Occipital lobe (tissue), 2 donors: ENCODE data around the gene WNT9A. TPM values are rescaled to one million over a fixed set of nuclear protein-coding genes. Genes with fewer than 3 reads are reported as not detected.

Experiments used
- DNase-seq: peaks from one replicate; lab custom pipeline; 2025; lab: John Stamatoyannopoulos, UW
- total RNA-seq: library from RNA; depleted of rRNA; stranded (reverse); fragments of >200 nt; gene quantifications from one replicate; pipeline ENCODE4 v1.2.3, GENCODE V29; 2014

The WNT9A gene
- total RNA-seq, 1 donor from 2014 or later, result 1.9 TPM

DNA sequence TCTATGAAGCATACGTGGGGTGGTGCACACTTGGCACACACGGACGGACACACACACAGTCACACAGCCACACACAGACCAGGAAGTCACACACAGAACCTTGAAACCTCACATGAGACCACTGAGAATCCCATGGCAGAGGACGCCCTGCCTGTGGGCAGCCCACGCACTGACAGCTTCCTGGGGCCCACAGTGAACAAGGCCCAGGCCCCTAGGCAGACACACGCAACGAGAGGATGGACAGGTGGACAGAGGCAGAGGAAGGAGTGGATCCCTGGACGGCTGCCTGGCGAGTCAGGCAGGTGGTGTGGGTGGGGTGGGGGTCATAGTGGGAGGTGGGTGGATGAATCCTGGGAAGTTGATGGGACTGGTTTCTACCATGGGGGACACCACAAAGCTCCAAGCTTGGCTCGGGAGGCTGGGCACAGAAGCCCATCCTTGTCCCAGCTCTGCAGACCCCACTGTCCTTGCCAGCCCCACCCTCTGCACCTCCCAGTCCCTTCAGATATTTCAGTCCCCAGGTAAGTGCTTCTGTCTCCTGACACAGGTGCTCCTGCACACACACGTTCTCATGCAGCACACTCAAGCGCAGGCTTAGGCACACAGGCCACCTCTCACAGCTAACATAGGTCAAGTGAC, 49.1 kb downstream of the WNT9A start:
- DNase-seq, result no peak

DNA sequence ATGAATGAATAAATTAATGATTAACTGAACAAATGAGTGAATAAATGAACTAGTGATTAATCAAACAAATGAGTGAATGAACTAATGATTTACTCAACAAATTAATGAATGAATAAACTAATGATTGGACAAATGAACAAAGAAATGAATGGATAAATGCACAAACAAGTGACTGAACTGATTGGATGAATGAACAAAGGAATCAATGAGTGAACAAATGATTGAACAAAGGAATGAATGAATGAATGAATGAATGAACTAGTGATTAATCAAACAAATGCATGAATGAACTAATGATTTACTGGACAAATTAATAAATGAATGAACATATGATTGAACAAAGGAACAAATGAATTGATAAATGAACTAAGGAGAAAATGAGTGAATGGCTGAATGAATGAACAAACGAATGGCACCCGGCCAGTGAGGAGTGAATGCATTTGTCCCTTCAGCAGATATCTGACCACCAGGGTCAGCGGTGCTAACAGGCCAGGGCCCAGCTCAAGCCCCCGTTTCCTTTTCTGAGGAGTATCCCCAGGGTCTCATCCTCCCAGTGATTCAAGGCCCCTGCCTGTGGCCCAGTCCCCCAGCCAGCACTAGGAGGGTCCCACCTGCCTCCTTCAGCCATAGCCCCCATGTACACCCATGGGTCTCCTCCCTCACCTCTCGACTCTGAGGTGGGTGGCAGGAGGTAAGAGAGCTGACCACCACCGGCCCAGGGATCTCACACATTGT, 49.9 kb downstream of the WNT9A start:
- no peak for DNase-seq

DNA sequence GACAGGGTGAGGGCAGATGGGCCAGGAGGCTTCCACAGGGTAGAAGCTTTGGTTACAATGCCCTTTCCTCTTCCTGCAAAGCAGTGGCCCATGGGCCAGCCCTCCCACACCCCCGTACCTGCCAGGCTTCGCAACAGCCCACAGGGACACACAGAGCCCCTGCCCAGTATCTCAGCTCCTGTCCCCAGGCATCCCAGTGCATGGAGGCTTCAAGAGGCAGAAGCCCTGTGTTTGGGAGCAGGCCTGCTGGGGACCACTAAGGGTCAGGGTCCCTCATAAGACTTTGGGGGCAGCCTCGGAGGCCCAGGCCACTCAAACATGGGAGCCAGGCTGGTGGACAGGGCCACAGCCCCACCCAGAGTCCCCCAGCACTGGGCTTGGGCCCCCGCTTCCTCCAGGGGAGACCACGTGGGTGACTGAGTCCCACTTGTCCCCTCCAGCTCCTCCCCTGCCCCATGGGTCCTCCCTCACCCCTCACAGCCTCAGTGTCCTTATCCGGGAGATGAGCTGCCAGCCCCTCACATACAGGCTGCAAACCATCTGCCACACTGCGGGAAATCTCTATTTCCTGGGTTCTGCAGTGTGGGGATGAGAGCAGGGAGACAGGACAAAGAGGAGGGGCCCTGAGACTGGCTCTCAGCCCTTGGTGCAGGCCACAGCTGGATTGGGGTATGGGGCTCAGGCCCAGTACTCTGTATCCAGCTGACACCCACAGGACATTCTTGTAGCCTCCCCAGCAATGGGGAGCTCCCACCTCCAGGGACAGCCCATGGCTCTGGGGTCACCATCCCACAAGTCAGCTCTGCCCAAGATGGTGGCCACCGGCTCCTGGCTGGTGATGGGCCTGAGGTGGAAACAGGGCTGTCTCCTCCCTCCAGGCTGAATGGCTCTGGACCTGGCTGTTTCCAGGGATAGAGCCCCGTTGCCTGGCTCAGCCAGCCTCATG, 50.7 kb downstream of the WNT9A start:
- DNase-seq, result no peak

DNA sequence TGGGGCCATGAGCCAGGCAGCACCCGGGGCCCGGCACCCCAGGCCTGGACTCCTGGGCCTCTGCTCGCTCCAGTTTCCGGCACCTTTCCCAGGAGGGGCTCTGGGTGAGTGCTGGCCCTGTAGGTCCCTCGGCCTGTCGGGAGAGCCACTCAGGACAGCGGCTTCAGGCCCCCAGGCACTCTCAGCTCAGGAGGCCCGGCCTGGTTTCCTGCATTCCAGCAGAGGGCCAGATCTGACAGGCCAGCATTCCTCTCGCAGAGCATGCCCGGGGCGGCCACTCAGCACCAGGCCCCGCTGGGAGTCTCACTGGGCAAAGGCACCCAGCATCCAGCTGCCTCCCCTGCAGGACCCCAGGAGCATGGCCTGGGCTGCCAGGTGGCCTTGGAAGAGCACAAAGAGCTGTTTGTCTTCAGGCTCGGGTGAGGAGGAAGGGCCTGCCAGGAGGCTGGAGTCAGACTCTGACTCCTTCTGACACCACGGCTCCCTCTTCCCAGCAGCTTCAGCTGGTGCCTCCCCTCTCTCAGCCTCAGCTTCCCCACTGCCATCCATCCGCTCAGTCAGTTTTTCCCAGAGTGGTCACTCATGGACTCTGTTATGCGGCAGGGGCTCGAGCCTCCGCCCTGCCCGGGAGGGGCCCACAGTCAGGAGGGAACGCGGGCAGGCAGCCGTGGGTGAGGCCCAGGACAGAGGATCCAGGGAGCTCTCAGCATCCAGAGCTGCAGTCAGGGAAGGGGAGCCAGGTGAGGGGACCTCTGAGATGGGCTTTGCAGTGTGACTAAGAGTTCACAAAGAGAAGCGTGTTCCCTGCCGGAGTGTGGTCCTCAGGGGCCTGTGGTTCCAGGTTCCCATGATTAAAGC, 51.7 kb downstream of the WNT9A start:
- peak; percentile 37 for DNase-seq

DNA sequence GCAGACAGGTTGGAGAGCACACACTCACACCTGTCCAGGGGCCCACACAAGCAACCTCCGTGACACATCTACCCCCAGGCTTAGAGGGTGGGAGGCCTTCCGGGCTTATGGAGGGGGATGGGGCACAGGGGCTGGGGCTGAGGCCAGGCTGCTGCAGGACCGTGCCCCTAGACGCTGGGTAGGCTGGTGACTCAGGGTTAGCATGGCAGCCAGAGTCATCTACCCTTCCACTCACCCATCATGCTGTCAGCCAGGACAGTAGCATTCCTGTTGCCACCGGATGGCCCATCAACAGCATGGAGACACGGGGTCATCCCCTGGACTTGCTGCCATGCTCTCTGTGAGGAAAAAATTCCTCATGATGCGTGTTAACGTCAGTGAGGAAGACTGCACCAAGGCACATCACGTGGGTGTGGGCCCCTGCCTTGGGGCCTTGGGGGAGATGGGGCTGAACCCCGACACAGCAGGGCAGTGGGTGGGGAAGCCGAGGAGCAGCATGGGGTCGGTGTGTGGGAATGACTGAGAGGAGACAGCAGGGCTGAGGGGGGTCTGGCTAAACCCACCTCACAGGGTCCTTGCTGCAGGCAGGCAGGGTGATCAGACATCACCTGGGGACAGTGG, 52.8 kb downstream of the WNT9A start:
- DNase-seq, result no peak

DNA sequence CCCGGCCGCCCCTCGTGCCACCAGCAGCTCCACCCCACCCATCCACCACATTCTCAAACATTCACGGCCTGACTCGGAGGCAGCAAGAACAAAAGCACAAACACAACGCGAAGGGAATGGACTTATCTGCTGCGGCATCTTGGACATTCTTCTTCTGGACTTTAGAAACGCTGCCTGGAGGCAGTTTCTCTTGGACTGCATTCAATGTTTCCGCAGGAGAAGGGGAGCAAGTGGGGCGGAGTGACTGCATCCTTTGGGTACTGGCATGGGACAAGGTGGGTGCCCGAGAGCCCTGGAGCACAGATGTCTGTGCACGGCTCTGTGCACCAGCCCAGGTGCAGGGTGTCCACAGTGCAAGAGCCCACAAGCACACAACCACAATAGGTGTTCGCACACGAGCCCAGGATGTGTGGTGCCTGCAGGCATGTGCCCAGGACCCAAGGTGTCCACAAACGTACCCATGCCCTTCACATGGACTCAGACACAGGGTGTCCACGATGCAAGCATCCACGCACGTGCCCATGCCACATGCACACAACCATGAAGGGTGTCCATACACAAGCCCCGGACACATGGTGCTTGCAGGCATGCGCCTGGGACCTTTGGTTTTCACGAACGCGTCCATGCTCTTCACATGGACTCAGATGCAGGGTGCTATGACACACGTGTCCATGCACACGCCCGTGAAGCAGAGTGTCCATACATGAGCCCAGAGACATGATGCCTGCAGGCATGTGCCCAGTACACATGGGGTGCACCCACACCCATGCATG, 53.6 kb downstream of the WNT9A start:
- DNase-seq, result no peak

DNA sequence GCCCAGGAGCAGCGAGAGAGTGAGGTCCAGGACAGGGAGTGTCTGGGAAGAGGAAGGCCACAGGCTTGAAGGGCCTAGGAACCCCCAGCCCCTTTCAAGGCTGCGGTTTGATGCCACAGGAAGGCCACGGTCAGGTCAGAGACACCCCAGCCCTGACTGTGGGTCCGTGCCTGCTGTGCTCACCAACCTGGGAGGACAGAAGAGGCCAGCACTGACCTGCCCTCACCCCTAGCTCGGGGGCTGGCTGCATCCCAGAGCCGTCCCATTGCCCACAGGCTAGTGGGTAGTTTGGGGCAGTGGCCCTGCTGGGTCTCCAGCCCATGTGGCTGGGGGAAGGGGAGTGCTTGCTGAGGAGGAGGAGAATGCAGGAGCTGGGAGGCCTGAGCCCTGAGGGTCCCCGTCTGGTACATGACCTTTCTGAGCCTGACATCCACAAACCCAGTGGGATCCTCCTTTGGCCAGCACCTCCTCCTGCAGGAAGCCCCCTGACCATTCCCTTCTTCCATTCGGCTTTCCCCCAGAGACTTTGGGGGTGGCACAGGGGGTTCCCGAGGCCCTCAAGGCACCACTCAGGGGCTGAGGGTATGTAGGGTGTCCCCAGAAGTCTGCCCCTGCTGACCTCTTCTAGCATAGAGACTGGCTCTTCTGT, 54.3 kb downstream of the WNT9A start:
- DNase-seq, result no peak

DNA sequence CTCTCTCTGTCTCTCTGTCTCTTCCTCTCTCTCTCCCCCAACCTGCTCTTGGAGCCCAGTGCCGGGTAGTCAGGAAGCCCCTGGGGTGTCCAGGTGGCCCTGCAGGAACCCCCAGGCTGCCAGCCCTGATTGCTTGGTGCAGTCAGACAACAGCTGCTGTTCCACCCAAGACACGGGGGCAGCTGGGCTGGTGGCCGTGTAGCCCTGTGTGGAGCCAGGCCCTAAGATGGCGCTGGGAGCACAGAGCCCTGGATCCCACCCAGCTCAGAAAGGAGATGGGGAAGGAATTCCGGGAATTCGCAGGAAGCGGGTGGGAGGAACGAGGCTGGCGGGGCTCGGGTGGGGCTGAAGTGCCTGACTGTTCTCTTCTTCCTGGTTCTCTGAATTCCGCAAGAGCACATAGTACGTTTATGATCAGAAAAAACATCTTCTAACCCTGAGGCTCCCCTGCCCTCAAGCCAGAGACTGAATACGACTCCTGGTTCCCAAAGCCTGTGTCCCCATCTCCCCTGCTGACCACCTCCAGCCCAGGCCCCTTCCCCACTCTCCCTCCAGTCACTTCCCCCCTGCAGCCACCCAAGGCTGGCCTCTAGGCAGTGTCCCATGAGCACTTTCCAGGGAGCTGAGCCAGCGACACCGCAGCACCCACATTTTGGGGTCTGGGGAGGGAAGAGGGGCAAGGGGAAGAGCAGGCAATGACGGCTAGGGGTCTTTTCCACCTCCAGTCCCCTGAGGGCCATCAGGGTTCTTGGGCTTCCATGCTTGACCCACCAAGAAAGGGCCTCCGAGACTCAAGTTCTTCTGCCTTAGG, 55.0 kb downstream of the WNT9A start:
- no peak for DNase-seq

DNA sequence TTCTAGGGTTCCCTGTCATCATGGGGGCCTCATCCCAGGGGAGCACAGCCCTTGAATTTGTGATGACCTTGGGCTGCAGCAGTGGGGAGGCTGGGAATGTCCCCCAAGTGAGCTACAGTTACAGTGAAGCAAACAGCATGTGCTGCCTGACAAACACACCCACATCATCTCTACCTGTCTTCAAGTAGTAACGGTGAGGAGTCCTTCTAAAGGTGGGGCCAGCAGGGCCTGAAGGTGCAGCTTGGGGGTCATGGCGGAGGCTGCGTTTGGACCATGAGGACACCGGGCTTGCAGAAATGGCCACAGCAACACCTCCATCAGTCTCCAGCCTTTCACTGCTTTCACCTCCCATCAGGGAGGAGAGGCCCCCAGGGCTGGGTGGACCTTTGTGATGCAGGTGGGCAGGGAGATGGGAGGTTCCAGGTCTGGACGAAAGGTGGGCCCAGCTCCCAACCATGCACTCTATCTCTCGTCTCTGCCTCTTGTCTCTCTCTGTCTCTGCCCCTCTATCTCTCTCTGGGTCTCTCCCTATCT, 55.7 kb downstream of the WNT9A start:
- DNase-seq, result no peak

DNA sequence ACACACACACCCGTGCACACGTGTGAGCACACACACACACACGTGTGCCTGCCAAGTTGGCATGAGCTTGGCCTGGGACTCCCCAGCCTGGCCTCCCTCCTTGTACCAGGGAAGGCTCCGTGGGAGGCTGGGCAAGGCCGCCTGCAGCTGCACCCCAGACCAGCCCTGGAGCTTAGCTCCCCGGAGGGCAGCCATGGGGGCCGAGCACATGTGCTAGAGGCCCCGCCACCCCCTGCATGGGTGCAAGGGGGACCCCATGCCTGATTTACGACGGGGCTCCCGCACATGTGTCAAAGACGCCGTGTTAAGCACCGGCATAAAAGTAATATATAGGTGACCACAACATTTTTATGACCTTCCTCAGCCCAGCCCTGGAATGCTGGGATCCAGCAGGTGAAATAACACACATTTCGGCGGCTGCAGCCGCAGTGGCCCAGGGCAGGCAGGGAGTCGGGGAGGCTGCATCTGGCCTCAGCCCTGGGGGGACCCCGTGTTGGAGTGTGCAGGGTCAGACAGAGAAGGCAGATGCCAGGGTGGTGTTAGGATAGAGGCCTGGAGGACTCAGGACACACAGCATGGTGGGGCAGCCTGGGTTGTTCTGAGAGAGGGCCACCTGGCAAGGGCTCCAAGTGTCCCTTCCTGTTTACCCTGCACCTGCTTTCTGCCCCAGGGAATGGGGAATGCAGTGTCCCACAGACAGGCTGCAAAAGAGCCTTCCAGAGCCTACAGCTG, 56.3 kb downstream of the WNT9A start:
- DNase-seq, result no peak

DNA sequence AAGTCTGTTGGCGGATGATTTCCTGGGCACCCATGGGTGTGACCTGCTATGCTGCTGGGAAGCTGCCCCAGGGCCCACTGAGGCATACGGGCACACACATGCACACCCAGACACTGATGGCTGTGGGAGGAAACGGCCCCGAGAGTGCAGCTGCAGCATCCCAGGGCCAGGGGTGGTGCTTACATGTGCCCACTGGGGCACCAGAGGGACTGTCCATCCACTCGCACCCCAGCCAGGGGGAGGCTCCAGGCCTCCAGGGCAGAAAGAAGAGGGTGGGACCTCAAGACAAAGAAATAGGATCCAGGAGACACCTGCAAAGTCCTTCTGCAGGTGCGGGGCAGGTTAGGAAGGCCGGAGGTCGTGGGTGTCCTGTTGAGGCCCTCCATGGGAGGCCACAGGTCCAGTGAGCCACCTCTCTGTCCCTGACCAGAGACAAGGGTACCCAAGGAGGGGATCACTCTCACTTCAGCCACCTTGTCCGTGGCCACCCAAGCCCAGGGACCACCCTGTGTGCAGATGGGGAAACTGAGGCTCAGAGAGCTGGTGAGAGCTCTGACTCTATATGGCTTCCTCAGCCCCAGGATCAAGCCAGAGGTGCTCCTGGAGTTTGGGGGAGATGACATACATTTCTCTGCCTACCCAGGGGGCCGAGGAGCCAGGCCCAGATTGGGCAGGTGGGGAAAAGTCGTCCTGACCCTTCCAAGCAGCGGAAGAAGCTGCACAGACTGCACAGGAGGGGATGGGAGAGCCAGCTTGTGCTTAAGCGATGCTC, 57.1 kb downstream of the WNT9A start:
- no peak for DNase-seq

DNA sequence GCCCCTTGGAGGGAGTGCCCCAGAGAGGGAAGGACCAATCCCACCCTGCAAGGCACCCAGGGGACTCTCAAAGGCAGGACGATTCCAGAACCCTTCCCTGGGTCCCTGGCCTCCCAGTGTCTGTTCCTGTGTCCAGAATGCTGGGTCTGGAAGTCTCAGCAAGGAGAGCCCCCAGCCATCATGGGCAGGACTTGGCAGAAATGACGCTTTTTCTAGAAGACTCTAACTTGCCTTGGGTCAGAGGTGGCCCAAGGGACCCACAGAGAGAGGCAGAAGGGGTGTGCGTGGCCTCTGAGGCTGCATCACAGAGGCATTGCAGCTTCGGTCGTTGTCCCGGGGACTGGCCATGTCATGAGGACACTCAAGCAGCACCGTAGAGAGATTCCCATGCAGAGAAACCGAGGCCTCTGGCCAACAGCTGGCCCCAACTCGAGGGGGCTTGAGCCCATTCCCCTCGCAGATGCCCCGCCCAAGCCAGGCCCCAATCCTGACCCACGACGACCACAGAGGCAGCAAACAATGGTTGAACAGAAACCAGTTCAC, 57.8 kb downstream of the WNT9A start:
- no peak for DNase-seq

DNA sequence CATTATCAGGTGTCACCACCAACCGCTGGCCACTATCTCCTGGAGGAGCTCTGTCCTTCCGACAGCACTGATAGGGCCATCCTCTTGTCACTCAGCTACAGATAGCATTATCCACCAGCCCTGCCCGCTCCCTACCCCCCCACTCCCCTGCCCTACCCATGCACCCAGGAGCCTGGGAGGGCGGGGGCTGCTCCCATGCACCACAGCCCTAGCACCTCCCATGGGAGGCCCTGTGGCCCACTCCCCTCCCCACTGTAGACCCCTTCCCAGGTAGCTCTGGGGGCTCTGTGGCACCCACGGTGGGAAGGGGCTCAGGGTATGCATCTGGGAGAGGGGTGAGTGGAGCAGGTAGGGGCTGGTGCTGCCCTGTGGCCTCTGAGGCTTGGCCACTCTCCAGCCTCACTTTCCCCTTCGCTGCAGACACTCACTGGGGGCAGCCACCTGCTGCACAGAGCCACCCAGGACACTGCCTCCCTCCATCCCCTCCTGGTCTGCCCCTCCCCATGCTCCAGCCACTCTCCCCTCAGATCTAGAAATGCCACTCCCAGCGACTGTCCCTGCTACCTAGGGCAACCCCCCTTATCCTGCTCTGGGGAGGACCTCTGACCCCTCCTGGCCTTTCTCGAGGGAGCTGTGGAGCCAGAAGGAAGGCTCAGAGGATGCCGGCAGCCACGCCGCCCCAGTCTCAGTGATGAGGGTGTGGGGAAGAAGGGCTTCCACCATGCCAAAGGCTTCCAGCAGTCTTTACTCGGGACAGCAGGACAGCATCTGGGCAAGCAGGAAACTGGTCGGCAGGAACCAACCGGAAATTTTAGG, 58.5 kb downstream of the WNT9A start:
- no peak for DNase-seq

DNA sequence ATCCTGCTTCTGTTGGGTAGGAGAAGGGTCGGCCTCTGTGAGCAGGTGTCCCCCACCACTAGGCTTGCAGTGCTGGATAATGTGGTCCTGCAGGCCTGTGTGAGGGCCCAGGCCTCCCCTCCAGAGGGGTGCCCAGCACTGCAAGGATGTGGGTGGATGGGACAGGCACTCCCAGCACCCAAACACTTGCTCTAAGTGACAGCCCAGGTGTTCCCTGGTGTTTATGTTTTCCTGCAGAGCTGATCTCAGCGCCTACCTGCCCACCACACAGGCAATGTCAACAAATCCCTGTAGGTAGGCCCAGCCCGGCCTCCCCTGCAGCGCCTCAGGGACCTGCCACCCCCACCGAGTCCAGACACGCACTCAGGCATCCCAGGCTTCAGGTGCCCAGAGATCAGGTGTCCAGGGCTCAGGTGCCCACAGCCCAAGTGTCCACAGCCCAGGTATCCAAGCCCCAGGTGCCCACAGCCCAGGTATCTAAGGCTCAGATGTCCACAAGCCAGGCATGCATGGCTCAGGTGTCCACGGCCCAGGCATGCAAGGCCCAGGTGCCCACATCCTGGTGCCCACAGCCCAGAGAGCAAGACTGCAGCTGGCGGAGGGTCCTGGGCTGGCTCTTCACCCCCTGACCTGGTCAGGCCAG, 59.2 kb downstream of the WNT9A start:
- no peak for DNase-seq
